HUES6 (cell line): ENCODE results near the gene MEF2A.
"Not testable (repeated sequence)": the region's sequence is repeated elsewhere in the genome, so short reads cannot be mapped to it uniquely, and the experiment has no call there.

Source experiments
- H3K27ac ChIP-seq: 2 replicates; pipeline ENCODE4 v1.7.0; 2013; ENCODE audit warnings: low read depth, mild to moderate bottlenecking, low read length, inconsistent platforms
- H3K27me3 ChIP-seq: 2 replicates; pipeline ENCODE4 v1.6.1; 2013; ENCODE audit warnings: low read length; ENCODE audit not compliant: control insufficient read depth, insufficient read depth
- H3K36me3 ChIP-seq: 2 replicates; pipeline ENCODE4 v1.6.1; 2013; ENCODE audit warnings: low read length; ENCODE audit not compliant: control insufficient read depth, insufficient read depth
- H3K4me1 ChIP-seq: 2 replicates; pipeline ENCODE4 v1.6.1; 2013; ENCODE audit warnings: low read length; ENCODE audit not compliant: control insufficient read depth, insufficient read depth
- H3K4me3 ChIP-seq: 2 replicates; pipeline ENCODE4 v1.5.1; 2013; ENCODE audit warnings: low read depth, low read length
- H3K9ac ChIP-seq: one replicate; pipeline ENCODE4 v1.6.1; 2013; ENCODE audit warnings: mild to moderate bottlenecking, low read length
- H3K9me3 ChIP-seq: 2 replicates; pipeline ENCODE4 v1.6.1; 2013; ENCODE audit warnings: low read depth, low read length; ENCODE audit not compliant: control insufficient read depth, insufficient read depth

The MEF2A gene

DNA sequence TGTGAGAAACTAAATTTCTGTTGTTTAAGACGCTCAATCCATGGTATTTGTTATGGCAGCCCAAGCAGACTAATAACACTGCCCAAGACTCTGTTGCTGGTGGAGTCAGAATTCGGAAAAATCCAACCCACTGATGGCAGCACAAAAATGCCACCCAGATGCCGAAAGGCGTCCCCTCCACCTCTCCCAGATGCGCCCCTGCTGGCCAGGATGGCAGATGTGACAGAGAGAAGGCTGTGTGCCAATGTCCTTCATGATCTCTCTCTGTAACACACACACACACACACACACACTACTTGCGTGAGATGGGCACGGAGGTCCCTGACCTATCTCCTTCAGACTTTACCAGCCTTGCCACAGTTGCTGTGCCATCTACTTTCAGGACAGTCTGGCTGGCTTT, 178.4 kb downstream of the MEF2A start:
- Histone ChIP-seq H3K36me3 (no peaks in the 10 kb centered on the region), H3K27me3 (no peaks in the 10 kb centered on the region), H3K4me3 (no peak overlapping the region), H3K27ac (no peak overlapping the region), H3K9me3 (no peaks in the 10 kb centered on the region), H3K9ac (no peak overlapping the region), H3K4me1 (no peaks in the 10 kb centered on the region)

GRCh38 chr15:99745370-99746086, 179.7 kb downstream of the MEF2A start:
- H3K27me3 ChIP-seq = no peaks in the 10 kb centered on the region
- H3K4me1 ChIP-seq = no peaks in the 10 kb centered on the region
- no peak overlapping the region for H3K4me3 ChIP-seq
- H3K36me3 ChIP-seq = no peaks in the 10 kb centered on the region
- no peaks in the 10 kb centered on the region for H3K9me3 ChIP-seq
- no peak overlapping the region for H3K27ac ChIP-seq
- no peak overlapping the region for H3K9ac ChIP-seq

DNA sequence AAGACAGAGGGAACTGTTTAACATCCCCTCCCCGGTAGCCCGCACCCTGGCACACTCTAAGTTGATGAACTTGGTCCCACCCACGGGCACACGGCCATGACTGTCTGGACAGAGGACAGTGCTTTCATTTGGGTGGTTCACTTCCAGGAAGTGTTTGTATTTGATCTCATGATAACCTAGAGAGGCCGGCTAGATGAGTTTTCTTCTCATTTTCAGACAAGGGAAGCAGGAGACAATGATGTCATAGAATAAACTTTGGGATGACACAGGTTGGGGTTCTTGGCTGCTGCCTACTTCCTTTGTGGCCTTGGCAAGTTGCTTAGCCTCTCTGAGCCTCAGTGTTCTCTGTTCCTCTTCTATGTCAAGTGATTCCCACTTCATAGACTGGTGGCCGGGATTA, 183.6 kb downstream of the MEF2A start:
- H3K27me3 ChIP-seq = peaks cover 9% of the 10 kb centered on the region; the same call in 1 of the 2 replicates
- no peak overlapping the region for H3K27ac ChIP-seq

GRCh38 chr15:99750326-99750725, 184.5 kb downstream of the MEF2A start:
- H3K9me3 ChIP-seq, H3K27me3 ChIP-seq, H3K4me1 ChIP-seq, H3K27ac ChIP-seq, H3K4me3 ChIP-seq, H3K9ac ChIP-seq, H3K36me3 ChIP-seq: not testable (repeated sequence)

More for the DNA sequence above, 183.6 kb downstream of the MEF2A start:
- Histone ChIP-seq H3K9ac (no peak overlapping the region), H3K36me3 (no peaks in the 10 kb centered on the region), H3K4me1 (no peaks in the 10 kb centered on the region), H3K9me3 (no peaks in the 10 kb centered on the region), H3K4me3 (no peak overlapping the region)

DNA sequence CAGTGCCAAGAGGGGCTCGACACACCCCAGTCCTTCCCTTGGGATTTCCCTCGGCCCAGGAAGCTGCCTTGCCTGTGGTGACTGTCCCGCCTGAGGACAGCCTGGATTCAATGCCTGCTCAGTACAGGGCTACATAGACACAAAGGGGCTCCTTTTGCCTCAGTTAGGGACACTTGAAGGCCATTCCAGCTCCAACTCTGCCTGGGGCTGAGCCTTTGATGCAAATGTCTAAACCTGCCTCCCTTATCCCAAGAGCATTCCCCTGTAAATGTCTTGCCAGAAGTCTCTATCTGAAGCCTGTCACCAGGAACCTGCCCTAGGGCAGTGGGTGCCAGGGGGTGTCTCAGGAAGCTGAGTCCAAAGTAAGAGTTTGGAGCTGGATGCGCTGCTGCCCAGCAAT, 186.8 kb downstream of the MEF2A start:
- Histone ChIP-seq H3K9ac (no peak overlapping the region), H3K9me3 (no peaks in the 10 kb centered on the region), H3K4me3 (no peak overlapping the region), H3K27ac (no peak overlapping the region), H3K27me3 (peaks cover 10% of the 10 kb centered on the region; the same call in 1 of the 2 replicates), H3K4me1 (no peaks in the 10 kb centered on the region), H3K36me3 (no peaks in the 10 kb centered on the region)

GRCh38 chr15:99753066-99753465, 187.3 kb downstream of the MEF2A start:
- Histone ChIP-seq H3K4me3 (no peak overlapping the region), H3K36me3 (no peaks in the 10 kb centered on the region), H3K27me3 (peaks cover 10% of the 10 kb centered on the region; the same call in 1 of the 2 replicates), H3K27ac (no peak overlapping the region), H3K9me3 (no peaks in the 10 kb centered on the region), H3K4me1 (no peaks in the 10 kb centered on the region), H3K9ac (no peak overlapping the region)

GRCh38 chr15:99755692-99756409, 190.1 kb downstream of the MEF2A start:
- H3K4me1 ChIP-seq = no peaks in the 10 kb centered on the region
- H3K36me3 ChIP-seq = no peaks in the 10 kb centered on the region
- H3K9me3 ChIP-seq = no peaks in the 10 kb centered on the region
- H3K4me3 ChIP-seq = no peak overlapping the region
- H3K27ac ChIP-seq = no peak overlapping the region
- no peak overlapping the region for H3K9ac ChIP-seq
- H3K27me3 ChIP-seq = peaks cover 10% of the 10 kb centered on the region; the same call in 1 of the 2 replicates

- Histone ChIP-seq H3K27ac (no peak overlapping the region), H3K36me3 (no peaks in the 10 kb centered on the region)
Observed at GRCh38 chr15:99762288-99762687, 196.5 kb downstream of the MEF2A start.

GRCh38 chr15:99763827-99764226, 198.0 kb downstream of the MEF2A start:
- no peaks in the 10 kb centered on the region for H3K36me3 ChIP-seq
- no peak overlapping the region for H3K4me3 ChIP-seq
- H3K4me1 ChIP-seq = no peaks in the 10 kb centered on the region
- H3K27ac ChIP-seq = no peak overlapping the region
- no peaks in the 10 kb centered on the region for H3K27me3 ChIP-seq
- no peak overlapping the region for H3K9ac ChIP-seq
- no peaks in the 10 kb centered on the region for H3K9me3 ChIP-seq

More at GRCh38 chr15:99762288-99762687, 196.5 kb downstream of the MEF2A start:
- H3K27me3 ChIP-seq = no peaks in the 10 kb centered on the region
- no peaks in the 10 kb centered on the region for H3K4me1 ChIP-seq
- H3K4me3 ChIP-seq = no peak overlapping the region
- no peak overlapping the region for H3K9ac ChIP-seq
- no peaks in the 10 kb centered on the region for H3K9me3 ChIP-seq

GRCh38 chr15:99764522-99764921, 198.7 kb downstream of the MEF2A start:
- Histone ChIP-seq H3K4me3 (no peak overlapping the region), H3K27me3 (no peaks in the 10 kb centered on the region), H3K36me3 (no peaks in the 10 kb centered on the region), H3K9me3 (no peaks in the 10 kb centered on the region), H3K9ac (no peak overlapping the region), H3K4me1 (no peaks in the 10 kb centered on the region), H3K27ac (no peak overlapping the region)
